ENCODE measurements around the gene KIF26A.

KIF26A gene

DNA sequence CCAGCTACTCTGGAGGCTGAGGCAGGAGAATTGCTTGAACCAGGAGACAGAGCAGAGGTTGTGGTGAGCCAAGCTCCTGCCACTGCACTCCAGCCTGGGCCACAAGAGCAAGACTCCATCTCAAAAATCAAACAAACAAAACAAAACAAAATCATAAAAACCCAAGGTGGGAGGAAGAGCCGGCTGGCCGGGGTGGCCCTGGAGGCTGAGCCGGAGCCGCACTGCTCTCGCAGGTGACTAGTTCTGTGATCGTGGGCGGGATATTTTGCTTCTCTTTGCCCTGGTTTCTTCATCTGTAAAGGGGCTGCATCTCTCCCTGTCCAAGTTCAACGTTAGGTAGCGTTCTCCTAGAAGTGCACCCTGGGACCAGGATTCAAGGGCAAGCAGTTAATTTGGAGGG, 73.4 kb downstream of the KIF26A start:
- no peak for DNase-seq

DNA sequence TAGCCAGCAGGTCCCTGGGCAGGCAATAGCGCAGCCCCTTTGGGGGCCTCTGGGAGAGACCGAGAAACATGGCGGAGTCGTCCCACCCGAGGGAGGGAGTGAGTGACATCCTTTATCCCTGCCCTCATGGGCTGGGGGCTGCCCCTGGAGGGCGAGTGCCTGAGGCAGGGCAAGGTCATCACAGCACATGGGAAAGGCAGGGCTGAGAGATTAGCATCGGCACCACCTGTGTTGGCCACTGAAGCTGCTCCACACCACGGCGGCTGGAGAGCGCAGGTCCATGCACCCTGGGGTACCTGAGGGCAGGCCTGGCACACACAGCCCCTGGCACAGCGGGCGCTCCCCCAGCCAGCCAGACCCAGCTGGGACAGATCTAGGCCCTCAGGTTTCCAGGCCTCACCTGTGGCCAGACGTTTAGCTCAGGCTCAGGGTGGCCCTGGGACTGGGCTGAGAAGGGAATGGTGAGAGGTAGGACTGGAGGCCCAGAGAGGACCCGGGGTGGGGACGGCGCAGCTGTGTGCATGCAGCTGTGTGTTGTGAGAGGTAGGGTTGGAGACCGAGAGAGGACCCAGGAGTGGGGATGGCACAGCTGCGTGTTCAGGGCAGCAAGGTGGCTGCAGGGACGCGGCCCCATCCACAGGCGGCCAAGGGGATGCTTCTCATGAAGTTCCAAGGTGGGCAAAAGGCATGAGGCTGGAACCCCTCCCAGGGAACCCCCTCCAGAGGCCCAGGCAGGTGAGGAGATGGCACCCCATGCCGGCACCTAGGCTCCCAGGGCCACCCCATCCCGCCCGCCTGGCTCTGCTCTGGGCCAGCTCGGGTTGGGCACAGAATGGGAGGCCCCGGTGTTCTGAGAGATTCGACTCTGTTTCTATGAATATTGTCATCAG, 74.1 kb downstream of the KIF26A start:
- DNase-seq = no peak

DNA sequence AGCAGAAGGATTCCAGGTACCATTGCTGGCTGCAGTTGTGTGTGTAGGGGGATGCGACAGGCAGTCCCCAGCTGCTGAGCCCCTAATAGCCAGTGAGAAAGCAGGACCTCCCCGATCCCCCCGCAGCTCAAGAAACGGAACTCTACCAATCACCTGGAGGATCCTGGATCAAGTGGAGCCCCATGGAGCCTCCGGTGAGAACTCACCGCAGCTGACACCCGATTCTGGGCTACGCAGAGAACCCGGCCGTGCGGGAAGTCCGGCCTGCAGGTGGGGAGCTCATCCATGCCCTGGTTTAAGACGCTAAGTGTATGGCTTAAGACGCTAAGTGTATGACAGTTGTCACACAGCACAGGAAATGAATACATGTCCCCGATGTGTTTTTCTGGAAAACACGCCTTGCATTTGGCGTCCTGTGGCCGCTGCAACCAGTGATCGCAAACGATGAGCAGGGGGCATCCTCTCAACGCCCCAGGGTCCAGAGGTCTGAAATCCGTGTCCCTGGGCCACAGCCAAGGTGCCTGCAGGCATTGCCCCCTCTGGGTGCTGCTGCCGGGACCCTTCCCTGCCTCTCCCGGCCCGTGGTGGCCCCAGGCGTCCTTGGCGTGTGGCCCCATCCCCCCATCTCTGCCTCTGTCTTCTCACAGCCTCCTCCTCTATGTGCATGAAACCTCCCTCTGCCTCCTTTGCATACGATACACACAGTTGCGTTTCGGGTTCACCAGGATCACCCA, 75.1 kb downstream of the KIF26A start:
- no peak for DNase-seq

DNA sequence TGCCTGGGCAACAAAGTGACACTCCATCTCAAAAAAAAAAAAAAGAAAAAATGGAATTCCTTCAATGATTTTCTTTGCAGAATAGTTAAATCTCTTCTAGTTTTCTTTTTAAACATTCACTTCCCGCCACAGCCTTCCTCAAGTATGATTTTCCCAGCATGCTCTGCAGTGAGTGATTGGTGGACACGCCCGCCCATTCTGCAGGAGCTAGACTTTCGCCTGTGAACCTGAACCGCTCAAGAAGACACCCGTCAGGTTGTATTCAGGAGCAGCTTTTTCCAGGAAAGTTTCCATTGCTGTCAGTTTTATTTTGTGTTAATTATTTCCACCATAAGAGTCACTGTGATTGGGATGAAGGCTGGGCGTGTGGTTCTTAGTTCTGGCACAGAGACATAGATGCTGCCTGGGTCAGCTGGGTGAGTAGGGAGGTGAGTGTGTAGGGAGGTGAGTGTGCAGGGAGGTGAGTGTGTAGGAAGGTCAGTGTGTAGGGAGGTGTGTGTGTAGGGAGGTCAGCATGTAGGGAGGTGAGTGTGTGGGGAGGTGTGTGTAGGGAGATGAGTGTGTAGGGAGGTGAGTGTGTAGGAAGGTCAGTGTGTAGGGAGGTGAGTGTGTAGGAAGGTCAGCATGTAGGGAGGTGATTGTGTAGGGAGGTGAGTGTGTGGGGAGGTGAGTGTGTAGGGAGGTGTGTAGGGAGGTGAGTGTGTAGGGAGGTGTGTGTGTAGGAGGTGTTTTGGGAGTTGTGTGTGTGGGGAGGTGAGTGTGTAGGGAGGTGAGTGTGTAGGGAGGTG, 76.2 kb downstream of the KIF26A start:
- no peak for DNase-seq

DNA sequence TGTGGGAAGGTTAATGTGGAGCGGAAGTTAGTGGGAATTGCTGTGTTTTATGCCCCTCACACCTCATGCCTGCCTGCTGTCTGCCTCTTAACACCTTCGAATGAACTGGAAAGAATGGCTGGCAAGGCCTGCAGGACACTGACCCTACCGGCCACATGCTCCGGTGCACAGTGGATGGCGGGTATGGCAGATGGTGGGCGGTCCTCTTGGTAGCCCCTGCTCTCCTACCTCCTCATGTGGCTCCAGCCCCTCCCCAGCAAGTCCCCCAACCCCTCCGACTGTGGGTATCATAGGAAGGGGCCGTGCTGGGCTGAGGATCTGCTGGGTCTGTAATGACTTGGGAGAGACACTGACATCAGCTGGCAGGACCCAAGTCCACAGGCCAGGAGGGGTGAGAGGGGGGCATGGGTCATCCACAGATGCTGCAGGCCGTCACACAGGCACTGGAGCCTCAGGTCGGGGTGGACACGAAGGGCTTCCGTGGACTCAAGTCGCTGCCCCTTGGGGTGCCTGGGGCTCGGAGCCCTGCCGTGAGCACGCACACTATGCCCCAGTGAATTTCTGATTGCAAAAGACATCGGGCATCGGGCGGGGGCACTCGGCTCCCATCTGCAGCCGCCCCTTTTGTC, 77.4 kb downstream of the KIF26A start:
- DNase-seq = no peak

DNA sequence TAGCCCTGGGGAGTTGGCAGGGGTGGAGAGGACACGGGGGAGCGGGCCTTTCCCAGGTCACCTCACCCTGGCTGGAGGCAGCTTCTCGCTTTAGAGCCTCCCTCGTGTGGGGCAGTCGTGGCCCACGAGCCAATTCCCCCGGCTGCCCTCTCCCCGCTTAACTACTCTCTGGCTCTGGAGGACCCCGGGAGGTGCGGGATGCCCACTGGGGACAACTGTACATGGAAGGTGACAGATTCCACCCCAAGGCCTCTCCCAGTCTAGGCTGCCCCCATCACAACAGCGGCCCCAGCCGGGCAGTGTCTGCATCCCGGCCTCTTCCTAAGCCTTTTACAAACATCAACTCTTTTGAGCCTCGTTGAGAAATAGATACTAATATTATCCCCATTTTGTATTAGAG, 78.1 kb downstream of the KIF26A start:
- DNase-seq = no peak

DNA sequence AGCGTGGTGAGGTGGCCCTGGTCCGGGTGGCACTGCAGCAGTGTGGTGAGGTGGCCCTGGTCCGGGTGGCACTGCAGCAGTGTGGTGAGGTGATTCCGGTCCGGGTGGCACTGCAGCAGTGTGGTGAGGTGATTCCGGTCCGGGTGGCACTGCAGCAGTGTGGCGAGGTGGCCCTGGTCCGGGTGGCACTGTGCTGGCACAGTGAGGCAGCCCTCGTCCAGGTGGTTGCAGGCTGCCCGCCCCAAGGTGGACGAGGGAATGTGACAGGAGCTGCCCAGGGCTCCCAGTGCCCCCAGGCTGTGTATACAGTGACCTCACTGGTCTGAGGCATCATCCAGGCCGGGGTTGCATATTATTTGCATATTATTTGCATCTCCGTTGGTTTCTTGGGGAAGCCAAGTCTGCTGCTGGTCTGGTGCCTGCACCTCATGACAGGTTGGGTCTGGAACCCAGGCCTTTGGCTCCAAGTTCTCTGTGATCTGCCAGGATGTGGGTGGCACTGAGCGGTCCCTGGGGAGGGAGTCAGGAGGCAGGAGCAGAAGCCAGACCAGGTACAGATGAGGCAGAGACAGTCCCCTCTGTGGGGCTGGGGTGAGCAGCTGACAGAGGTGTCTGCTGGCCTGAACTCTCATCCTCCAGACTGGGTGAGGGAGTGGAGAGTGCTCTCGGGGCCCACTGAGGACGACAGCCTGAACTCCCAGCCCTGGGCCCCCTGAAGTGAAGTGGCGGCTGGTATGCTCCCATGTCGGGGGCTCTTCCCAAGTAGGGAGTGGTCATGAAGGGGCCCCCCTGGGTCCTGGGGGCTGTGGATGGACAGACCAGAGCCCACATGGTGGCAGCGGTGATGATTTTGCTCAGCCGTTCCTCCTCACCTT, 79.3 kb downstream of the KIF26A start:
- no peak for DNase-seq

DNA sequence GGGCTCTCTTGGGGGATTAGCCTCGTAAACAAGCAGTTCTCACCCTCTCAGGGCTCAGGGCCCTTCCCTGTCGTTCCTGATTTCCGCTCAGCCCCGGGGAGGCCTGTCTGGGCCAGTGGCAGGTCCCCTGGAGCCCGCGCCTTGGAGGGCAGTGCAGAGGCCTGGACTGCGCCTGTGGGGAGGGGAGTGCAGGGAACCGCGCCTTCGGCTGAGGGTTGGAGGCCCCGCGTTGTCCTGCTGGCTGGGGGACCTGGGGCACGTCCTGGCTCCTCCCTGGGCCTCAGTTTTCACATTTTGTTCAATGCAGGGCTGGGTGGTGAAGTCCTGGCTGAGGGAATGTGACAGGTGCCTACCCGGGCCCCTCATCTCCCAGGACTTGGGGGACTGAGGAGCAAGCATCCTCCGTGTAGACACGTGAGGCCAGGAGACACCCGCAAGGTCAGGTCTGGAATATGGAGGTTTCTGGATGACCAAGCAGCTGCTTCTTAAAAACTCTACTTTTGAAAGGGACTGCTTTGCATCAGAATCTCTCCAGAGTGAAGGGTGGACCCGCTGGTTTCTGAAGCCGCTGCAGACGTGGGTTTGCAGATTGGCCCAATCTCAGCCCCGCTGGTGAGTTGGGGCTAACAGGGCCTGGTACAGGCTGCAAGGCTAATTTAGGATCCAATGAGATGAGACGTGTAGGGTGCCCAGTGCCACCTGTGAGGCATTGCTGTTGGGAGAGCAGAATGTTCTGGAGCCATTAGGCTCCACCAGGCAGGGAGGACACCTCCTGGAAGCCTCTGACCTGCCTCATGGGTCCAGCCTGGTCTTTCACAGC, 80.2 kb downstream of the KIF26A start:
- no peak for DNase-seq

DNA sequence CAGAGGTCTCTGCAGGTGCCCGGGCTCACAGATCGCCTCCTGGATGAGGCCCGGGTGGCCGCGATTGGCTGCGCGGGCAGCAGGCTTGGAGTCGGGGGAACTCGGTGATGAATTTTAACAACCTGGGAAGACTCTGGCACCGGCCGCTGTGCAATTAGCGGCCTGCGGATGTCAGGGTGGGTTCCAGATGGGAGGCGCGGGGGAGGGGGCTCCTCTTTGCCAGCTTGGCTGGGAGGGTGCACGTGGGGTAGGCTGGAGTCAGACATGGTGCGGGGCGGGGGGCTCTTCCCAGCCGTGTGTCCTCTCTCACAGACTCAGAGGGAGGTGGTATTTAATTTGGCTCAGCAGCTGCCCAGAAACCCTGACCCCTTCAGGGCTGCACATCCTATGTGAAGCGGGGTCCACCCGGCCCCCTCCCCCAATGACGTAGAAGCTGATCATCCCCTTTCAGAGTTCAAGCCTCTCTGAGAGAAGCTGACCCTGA, 81.4 kb downstream of the KIF26A start:
- DNase-seq = no peak

DNA sequence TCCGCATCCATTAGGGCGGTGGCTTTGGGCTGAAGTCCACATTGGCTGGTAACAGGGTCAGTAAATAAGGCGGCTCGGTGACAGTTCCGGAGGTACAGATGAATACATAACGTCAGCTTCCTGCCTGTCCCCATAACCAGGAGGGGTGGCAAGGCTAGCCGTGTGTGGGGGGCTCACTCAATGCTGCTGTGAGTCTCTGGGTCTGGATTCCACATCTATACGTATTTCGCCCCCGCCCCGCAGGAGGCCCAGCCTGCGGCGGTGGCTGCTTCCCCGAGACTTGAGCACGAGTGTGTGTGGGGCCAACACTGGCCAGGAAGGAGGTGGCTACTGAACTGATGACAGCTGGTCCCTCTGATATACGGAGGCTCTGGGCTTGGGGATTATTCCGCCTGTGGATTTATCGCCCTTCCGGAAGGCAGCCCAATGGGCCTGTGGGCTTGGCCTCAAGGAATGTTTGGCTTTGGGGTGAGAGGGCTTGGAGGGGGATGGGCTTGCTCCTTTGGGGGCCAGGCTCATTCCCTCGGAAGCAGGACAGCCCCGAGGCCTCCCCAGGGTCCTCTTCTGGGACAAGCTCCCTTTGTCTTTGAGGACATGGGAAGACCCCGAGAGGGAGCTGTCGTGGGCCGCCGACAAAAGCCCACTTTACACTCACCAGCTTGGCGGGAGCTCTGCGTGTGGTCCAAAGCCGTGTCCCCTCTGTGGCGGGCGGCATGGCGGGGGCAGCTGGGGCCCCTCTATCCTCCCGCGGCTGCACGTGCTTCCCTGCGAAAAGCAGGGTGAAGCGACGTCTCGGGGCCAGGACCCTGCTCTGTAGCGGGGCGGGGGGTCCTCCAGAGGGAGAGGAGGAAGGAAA, 82.1 kb downstream of the KIF26A start:
- DNase-seq = no peak

DNA sequence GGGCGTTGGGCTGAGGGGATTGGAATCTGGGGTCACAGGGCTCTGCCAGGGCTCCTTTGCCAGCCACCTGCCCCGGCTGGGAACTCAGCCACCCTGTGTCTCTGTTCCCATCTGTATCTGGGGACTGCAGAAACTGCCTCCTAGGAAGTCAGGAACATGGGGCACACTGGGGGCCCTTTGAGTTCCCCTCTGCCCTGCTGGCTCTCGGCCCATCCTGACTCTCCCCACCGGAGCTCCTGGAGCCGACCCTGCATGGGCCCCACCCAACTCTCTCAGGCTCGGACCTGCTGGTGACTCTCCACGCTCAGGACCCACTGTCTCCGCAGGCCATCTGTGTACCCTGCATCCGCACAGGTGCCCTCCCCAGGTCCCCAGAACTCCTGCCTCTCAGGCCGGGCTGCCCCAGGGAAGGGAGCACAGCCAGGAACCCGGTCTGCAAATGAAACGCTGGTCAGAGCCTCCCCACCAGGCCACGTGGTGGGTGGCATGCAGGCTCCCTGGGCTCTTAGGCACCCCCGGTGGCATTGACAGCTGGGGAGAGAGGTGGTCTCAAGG, 82.8 kb downstream of the KIF26A start:
- DNase-seq = no peak

DNA sequence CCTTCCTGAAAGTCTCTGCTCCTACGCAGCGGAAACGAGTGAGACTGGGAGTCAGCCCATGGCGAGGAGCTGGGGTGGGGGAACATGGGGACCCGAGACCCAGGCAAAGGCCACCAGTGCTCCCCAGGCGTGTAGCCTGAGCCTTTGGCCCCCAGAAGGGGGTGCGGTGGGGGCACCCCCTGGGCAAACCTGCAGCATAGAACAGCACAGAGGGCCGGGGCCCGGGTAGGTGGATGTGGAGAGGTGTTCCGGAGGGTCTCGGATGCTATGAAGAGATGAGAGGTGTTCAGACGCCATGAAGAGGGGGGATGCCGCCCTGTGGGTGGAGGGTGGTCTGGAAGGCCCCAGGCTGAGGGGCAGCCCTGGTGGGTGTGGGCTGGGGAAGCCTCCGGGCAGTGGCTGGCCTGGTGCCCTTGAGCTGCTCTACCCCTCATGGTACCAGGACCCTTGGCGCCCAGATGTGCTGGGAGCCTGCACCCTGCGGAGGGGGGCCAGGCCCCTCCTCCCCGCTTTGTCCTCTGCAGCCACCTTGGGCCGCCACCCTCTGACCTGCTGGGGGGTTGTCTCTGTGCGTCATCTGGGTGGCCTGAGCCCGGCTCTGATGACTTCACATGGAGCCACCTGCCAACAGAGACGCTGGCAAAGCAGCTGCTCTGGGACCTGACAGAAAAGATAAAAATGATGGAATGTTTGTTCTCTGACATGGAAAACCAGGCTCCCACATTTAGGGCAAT, 83.4 kb downstream of the KIF26A start:
- no peak for DNase-seq

DNA sequence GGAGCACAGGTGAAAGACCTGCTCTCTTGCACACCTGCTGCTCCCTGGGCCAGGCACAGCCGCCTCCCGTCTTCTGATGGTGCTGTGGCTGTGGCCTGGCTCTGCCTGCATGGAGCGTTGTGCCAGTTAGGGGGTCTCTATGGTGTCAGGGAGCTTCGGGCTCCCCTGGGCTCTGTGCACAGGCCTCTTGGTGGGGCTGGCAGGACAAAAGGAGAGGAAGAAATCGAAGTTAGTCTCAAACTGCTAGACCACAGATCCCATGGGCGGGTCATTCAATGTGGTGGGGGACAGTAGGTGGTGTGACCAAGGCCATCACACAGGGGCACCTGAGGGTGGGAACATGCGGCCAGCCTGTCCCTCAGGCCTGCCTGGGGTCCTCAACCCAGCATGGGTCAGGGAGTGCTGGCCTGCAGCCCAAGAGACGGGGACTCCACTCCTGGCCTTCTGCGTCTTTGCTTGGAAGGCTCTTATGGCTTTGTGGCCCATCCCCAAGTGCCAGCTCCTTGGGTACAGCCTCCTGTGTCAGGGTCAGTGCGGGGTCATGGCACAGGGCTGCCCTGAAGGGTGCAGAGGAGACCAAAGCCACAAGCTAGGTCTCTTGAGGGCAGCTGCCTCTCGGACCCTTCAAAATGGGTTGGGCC, 84.1 kb downstream of the KIF26A start:
- no peak for DNase-seq

DNA sequence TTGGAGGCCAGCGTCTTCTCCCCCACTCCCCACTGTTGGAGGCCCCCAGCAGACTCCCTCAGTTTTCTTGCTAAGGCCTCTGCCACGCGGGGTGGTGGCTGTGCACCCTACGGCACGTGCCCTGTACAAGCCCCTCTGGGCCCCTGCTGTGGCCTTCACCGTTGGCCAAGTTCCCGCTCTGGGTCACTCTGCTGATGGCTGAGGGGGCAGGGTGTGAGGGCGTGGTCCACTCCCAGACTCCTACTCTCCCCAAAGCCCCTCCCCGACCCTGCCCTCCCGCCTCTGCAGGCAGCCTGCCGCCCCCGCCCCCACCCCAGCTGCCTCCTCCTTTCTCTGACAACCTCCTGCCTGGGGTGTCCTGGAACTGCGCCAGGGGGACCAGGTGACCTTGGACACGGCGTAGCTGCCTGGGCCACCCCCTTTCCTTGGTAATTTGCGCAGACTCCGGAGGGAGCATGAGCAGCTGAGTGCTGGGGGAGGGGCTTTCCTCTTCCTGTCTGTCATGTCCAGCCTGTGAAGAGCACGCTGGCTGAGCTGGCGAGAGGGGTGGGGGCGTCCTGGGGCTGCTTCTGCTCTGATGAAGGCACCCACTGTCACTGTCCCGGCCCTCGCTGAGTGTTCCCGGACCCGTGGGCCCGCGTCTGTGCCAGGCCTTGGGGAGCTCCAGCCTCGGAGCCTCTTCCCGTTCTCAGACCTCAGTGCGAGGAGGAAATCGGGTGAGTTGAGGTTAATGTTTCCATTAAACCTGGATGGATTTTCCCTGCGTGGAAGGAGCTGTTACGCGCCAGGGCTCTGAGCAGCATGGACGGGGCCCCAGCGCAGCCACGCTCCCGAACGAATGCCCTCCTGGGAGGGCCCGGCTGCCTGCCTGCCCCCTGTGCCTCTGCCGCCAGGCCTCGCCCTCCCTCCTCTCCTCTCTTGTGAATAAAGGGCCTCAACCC, 85.0 kb downstream of the KIF26A start:
- DNase-seq = no peak

DNA sequence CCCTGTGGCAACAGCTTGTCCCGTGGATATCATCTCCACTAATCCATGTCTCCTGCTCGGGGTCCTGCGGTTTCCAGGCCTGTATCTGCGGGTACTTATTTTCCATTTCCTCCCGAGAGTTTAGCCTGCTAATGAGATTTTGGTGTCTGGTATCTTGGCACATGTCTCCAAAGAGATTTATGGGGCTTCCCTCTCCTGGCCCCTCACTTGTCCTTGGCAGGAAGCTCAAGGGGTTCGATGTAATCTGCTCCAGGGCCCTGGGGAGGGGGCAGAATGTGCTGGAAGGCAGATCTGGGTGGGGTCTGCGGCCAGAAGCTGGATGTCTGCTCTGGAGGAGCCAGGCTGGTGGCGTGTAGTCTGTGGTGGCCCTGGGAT, 85.7 kb downstream of the KIF26A start:
- no peak for DNase-seq

DNA sequence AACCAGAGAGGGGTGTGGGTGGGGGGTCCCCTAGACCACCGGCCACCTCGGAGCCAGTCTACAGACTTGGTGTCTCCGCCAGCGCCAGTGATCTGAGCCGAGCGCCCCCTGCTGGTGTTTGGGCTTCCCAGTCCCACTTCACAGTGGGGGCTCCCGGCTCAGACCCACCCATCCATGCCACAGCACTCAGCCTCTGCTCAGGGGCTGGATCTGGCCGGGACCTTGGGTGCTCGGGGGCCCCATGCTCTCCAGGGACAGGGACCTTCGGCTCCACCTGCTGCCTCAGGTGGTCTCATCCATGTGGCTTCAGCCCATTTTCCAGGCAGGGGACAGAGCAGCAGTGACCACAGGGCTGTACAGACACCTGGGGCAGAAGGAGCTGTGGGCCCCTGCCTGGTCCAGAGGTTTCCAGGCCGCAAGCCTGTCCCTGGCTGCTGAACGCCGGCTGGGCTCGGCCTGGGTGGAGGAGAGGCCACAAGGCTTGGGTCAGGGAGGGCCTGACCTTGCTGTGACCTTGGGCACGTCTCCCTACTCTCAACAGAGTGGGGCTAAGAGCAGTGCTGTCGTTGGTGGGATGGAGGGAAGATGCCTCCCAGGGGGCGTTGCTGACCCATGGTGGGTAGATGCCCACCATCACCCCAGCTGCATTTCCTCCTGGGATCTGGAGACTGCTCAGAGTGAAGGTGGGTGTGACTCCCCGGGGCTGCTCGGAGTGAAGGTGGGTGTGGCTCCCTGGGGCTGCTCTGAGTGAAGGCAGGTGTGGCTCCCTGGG, 86.3 kb downstream of the KIF26A start:
- DNase-seq = no peak
